ENCODE data around the gene PM20D1. TPM values are rescaled to one million over a fixed set of nuclear protein-coding genes. Genes with fewer than 3 reads are reported as not detected.
A peak's percentile ranks its signal among the peaks of the same experiment; 100 is the strongest.
"Not testable (repeated sequence)": the region's sequence is repeated elsewhere in the genome, so short reads cannot be mapped to it uniquely, and the experiment has no call there.

PM20D1 gene, protein sequence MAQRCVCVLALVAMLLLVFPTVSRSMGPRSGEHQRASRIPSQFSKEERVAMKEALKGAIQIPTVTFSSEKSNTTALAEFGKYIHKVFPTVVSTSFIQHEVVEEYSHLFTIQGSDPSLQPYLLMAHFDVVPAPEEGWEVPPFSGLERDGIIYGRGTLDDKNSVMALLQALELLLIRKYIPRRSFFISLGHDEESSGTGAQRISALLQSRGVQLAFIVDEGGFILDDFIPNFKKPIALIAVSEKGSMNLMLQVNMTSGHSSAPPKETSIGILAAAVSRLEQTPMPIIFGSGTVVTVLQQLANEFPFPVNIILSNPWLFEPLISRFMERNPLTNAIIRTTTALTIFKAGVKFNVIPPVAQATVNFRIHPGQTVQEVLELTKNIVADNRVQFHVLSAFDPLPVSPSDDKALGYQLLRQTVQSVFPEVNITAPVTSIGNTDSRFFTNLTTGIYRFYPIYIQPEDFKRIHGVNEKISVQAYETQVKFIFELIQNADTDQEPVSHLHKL
- total RNA-seq = 0.42 TPM

DNA sequence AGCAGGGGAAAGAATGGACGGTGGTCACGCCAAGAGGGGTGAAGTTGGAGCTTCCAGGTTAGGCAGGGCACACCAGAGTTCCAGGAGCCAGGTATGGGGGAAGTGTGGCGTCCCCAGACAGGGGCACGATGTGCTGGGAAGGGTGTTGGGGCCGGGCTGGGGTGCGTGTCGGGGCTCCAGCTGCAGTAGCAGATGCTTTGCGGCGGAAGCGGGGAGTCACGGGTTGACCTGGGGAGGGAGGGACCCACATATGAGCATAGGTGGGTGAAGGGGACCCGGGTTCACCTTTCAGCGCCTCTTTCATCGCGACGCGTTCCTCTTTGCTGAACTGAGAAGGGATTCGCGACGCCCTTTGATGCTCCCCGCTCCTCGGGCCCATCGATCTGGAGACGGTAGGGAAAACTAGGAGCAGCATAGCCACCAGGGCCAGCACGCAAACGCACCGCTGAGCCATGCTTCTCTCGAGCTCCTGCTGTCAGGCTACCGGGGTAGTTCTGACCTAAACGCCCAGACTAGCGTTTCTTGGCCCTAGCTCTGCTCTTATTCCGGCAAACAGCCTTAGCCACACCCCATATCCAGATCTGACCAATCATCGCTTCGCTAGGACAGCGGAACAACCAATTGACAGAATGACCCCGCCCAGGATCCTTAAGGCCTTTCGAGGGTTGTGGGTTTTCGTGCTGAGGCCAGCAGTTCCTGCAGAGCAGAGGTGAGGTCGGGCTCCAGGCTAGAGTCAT, at the start of gene PM20D1:
Gene PM20D1, minus strand, starts transcription at position 514 of the 737 bp plus-strand sequence. Its CDS starts 60 bp downstream, at position 454.
- H3K27me3 ChIP-seq (ENCODE audit: insufficient read depth, low read length) = no peaks in the 10 kb centered on the region
- peaks cover 13% of the 10 kb centered on the region for H3K4me1 ChIP-seq (ENCODE audit: insufficient read depth, low read length)
- no peaks in the 10 kb centered on the region for H3K9me3 ChIP-seq (ENCODE audit: low read depth, low read length)
- H3K4me3 ChIP-seq (ENCODE audit: low read length) = peak within 1 kb of the TSS; percentile 42

DNA sequence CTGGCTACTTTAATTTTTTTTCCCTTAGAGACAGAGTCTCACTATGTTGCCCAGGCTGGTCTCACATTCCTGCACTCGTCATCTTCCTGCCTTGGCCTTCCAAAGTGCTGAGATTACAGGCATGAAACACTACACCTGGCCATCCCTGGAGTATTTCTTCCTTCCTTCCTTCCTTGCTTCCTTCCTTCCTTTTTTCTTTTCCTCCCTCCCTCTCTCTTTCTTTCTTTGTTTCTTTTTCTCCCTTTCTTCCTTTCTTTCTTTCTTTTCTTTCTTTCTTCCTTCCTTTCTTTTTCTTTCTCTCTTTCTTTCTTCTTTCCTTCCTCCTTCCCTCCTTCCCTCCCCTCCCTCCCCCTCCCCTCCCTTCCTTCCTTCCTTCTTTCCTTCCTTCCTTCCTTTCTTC, 46.4 kb upstream of the PM20D1 start:
- Histone ChIP-seq H3K4me1 (ENCODE audit: insufficient read depth, low read length) (peaks cover 4% of the 10 kb centered on the region), H3K4me3 (ENCODE audit: low read length) (no peak overlapping the region), H3K9me3 (ENCODE audit: low read depth, low read length) (no peaks in the 10 kb centered on the region), H3K27me3 (ENCODE audit: insufficient read depth, low read length) (no peaks in the 10 kb centered on the region)

DNA sequence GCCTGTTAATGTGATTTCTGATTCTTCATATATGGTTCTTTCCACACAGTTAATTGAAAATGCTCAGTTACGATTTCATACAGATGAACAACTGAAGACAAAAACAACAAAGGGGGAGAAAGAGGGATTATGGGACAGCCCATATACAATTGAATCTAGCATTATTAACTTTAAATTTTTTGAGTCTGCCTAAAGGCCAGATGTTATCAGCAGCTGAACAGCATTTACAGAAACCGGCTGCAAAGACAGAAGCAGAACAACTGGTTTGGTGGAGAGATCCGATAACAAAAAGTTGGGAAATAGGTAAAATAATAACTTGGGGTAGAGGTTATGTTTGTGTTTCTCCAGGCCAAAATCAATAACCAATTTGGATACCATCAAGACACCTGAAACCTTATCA, 44.2 kb upstream of the PM20D1 start:
- H3K4me3 ChIP-seq (ENCODE audit: low read length); H3K9me3 ChIP-seq (ENCODE audit: low read depth, low read length); H3K27me3 ChIP-seq (ENCODE audit: insufficient read depth, low read length); H3K4me1 ChIP-seq (ENCODE audit: insufficient read depth, low read length): not testable (repeated sequence)

DNA sequence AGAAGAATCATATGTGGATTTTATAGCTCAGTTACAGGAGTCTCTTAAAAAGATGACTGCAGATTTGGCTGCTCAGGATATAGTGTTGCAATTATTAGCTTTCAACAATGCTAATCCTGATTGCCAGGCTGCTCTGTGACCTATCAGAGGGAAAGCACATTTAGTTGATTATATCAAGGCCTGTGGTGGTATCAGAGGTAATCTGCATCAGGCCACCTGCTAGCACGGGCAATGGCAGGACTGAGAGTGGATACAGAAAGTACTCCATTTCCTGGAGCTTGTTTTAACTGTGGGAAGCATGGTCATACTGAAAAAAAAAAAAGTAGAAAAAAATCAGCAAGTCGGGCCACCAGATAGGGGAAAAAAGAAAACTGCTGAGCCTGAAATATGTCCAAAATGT, 42.2 kb upstream of the PM20D1 start:
- H3K4me3 ChIP-seq (ENCODE audit: low read length); H3K9me3 ChIP-seq (ENCODE audit: low read depth, low read length); H3K27me3 ChIP-seq (ENCODE audit: insufficient read depth, low read length); H3K4me1 ChIP-seq (ENCODE audit: insufficient read depth, low read length): not testable (repeated sequence)

DNA sequence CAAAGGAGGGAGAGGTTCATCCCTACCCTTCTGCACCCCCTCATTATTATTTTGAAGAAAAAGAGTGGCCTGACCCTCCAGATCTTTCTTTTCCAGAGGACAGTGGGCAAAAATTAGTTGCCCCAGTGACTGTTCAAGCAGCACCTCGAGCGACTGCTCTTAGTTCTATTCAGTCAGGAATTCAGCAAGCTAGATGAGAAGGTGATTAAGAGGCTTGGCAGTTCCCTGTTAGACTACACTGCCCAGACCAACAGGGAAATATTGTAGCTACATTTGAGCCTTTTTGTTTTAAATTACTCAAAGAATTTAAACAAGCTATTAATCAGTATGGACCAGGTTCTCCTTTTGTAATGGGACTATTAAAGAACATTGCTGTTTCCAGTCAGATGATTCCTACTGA, 41.5 kb upstream of the PM20D1 start:
- H3K4me3 ChIP-seq (ENCODE audit: low read length); H3K4me1 ChIP-seq (ENCODE audit: insufficient read depth, low read length); H3K9me3 ChIP-seq (ENCODE audit: low read depth, low read length); H3K27me3 ChIP-seq (ENCODE audit: insufficient read depth, low read length): not testable (repeated sequence)

DNA sequence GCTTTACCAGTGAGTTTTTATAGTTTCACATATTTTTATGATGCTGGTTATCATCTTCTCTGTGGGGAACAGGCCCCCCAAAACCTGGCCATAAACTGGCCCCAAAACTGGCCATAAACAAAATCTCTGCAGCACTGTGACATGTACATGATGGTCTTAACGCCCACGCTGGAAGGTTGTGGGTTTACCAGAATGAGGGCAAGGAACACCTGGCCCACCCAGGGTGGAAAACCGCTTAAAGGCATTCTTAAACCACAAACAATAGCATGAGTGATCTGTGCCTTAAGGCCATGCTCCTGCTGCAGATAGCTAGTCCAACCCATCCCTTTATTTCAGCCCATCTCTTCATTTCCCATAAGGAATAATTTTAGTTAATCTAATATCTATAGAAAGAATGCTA, 40.7 kb upstream of the PM20D1 start:
- not testable (repeated sequence) for H3K4me1 ChIP-seq (ENCODE audit: insufficient read depth, low read length); H3K4me3 ChIP-seq (ENCODE audit: low read length); H3K27me3 ChIP-seq (ENCODE audit: insufficient read depth, low read length); H3K9me3 ChIP-seq (ENCODE audit: low read depth, low read length)

DNA sequence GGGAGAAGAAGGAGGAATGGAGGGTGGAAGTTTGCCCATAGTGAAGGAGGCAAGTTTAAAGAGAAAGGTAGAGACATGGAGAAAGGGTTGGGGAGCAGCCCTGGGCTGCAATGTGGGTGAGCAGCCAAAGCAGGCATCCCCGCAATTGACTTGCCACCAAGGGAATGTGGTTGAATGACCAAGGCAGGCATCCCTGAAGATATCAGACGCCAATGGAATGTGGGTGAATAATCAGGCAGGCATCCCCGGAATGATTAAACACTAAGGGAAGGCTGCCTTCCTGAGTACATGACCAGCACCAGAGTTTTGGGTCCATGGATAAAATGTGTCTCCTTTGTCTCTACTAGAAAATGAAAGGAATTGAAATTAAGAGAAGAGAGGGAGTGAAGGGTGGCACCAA, 39.8 kb upstream of the PM20D1 start:
- not testable (repeated sequence) for H3K27me3 ChIP-seq (ENCODE audit: insufficient read depth, low read length); H3K4me3 ChIP-seq (ENCODE audit: low read length); H3K9me3 ChIP-seq (ENCODE audit: low read depth, low read length); H3K4me1 ChIP-seq (ENCODE audit: insufficient read depth, low read length)

DNA sequence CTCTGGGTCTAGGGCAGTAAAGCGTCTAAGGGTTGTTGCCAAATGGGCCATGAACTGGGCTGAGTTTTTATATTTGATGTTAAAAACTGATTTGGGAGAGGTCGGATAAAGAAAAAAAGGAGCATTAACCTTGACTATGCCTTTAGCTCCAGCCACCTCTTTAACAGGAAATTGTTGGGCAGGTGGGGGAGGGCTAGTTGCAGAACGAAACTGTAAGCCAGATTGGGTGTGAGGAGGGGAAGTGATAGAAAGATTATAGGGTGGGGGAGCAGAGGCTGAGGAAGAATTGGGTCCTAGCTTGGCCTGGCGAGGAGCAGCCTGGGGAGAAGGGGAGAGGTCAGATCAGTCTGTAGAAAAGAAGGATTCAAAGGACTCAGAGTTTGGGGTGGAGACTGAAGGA, 39.1 kb upstream of the PM20D1 start:
- H3K9me3 ChIP-seq (ENCODE audit: low read depth, low read length); H3K27me3 ChIP-seq (ENCODE audit: insufficient read depth, low read length); H3K4me3 ChIP-seq (ENCODE audit: low read length); H3K4me1 ChIP-seq (ENCODE audit: insufficient read depth, low read length): not testable (repeated sequence)

DNA sequence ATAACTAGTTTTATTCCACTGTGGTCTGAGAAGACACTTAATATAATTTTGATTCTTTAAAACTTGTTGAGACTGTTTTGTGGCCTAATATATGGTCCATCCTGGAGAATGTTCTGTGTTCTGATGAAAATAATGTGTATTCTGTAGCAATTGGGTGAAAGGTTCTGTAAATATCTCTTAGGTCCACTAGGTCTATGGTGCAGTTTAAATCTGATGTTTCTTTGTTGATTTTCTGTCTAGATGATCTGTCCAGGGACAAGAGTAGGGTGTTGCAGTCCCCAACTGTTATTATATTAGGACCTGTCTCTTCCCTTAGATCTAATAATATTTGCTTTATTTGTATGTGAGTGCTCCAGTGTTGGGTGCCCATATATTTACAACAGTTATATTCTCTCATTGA, 33.9 kb upstream of the PM20D1 start:
- no peak overlapping the region for H3K4me3 ChIP-seq (ENCODE audit: low read length)
- no peaks in the 10 kb centered on the region for H3K4me1 ChIP-seq (ENCODE audit: insufficient read depth, low read length)
- peaks cover 23% of the 10 kb centered on the region for H3K27me3 ChIP-seq (ENCODE audit: insufficient read depth, low read length)

DNA sequence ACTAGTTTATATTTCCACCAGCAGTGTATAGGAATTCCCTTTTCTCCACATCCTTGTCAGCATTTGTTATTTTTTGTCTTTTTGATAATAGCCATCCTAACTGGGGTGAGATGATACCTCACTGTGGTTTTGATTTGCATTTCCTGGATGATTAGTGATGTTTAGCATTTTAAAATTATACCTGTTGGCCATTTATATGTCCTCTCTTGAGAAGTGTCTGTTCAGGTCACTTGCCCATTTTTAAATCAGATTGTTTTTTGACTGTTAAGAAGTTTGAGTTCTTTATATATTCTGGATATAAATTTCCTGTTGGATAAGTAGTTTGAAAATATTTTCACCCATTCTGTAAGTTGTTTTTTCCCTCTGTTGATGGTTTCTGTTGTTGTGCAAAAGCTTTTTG, 31.0 kb upstream of the PM20D1 start:
- H3K27me3 ChIP-seq (ENCODE audit: insufficient read depth, low read length) = peaks cover 38% of the 10 kb centered on the region
- no peaks in the 10 kb centered on the region for H3K4me1 ChIP-seq (ENCODE audit: insufficient read depth, low read length)
- no peak overlapping the region for H3K4me3 ChIP-seq (ENCODE audit: low read length)
- peaks cover 5% of the 10 kb centered on the region for H3K9me3 ChIP-seq (ENCODE audit: low read depth, low read length)

More for the DNA sequence above, 33.9 kb upstream of the PM20D1 start:
- no peaks in the 10 kb centered on the region for H3K9me3 ChIP-seq (ENCODE audit: low read depth, low read length)

DNA sequence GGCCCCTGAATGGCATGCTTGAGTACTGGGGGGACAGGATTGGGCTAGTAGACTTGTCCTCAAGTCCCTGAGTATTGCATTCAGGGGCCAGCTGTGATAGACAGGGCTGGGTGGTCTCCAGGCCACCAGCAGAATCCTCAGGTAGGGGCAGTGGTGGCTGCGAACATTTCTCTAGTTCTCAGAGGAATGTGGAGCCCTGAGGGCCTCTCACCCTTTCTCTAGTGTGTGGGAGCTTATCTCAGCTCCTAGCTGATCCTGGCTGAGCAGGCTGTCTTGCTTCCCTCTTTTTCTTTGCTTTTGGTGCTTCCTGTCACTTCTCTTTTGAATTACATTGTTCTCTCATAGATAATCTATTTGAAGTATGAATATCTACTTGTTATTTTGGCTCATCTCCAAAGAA, 30.0 kb upstream of the PM20D1 start:
- Histone ChIP-seq H3K27me3 (ENCODE audit: insufficient read depth, low read length) (peaks cover 38% of the 10 kb centered on the region), H3K4me1 (ENCODE audit: insufficient read depth, low read length) (no peaks in the 10 kb centered on the region), H3K9me3 (ENCODE audit: low read depth, low read length) (peaks cover 5% of the 10 kb centered on the region), H3K4me3 (ENCODE audit: low read length) (no peak overlapping the region)

DNA sequence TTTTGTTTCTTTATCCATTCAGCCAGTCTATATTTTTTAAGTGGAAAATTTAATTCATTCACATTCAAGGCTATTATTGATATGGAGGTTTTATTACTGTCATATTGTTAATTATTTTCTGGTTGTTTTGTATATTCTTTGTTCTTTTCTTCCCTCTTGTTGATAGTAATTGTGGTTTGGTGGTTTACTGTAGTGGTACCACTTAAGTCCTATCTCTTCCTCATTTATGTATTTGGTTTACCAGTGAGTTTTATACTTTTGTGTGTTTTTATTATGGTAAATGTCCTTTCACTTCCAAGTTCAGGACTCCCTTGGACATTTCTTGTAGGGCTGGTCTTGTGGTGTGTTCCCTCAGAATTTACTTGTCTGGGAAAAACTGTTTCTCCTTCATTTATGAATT, 28.1 kb upstream of the PM20D1 start:
- H3K9me3 ChIP-seq (ENCODE audit: low read depth, low read length) = peaks cover 5% of the 10 kb centered on the region
- H3K4me3 ChIP-seq (ENCODE audit: low read length) = no peak overlapping the region
- H3K27me3 ChIP-seq (ENCODE audit: insufficient read depth, low read length) = peaks cover 38% of the 10 kb centered on the region
- H3K4me1 ChIP-seq (ENCODE audit: insufficient read depth, low read length) = no peaks in the 10 kb centered on the region

DNA sequence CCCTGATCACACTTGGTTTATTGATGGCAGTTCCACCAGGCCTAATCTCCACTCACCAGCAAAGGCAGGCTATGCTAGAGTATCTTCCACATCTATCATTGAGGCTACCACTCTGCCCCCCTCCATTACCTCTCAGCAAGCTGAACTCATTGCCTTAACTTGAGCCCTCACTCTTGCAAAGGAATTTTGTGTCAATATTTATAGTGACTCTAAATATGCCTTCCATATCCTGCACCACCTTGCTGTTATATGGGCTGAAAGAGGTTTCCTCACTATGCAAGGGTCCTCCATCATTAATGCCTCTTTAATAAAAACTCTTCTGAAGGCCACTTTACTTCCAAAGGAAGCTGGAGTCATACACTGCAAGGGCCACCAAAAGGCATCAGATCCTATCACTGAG, 23.2 kb upstream of the PM20D1 start:
- H3K4me3 ChIP-seq (ENCODE audit: low read length); H3K4me1 ChIP-seq (ENCODE audit: insufficient read depth, low read length); H3K9me3 ChIP-seq (ENCODE audit: low read depth, low read length): not testable (repeated sequence)
- peaks cover 11% of the 10 kb centered on the region for H3K27me3 ChIP-seq (ENCODE audit: insufficient read depth, low read length)

DNA sequence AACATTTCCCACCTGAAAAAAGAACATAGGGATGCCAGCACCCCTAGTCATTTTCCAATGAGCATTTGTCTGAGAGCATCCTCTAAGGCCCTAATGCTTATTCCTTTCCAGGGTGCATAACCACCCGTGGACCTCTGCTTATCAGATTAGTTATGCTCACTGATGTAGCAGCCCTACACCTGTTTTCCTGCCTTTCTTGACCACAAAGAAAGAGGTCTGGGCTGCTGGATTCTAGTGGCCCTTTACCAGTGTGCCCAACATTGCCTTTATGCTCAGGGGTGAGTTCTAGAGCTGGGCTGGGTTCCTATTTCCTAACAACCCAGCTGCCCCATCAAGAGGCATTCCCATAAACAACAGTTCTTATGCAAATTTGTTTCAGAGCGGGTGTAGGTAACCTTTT, 20.3 kb upstream of the PM20D1 start:
- no peaks in the 10 kb centered on the region for H3K27me3 ChIP-seq (ENCODE audit: insufficient read depth, low read length)
- no peaks in the 10 kb centered on the region for H3K9me3 ChIP-seq (ENCODE audit: low read depth, low read length)
- H3K4me1 ChIP-seq (ENCODE audit: insufficient read depth, low read length) = no peaks in the 10 kb centered on the region
- no peak overlapping the region for H3K4me3 ChIP-seq (ENCODE audit: low read length)

DNA sequence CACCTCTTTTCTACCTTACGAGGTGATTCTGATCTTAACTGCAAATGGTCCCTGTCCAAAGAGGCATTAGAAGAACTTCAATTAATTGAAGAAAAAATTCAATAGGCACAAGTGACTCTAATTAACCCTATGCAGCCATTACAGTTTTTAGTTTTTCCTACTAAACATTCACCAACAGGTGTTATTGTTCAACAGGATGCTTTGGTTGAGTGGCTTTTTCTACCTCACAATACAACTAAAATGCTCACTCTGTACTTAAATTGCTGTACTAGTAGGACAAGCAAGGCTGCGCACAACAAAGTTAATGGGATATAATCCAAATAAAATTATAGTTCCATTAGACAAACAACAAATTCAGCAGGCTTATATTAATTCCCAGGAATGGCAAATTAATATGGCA, 11.6 kb upstream of the PM20D1 start:
- peaks cover 7% of the 10 kb centered on the region for H3K27me3 ChIP-seq (ENCODE audit: insufficient read depth, low read length)
- H3K4me1 ChIP-seq (ENCODE audit: insufficient read depth, low read length) = no peaks in the 10 kb centered on the region
- peaks cover 3% of the 10 kb centered on the region for H3K9me3 ChIP-seq (ENCODE audit: low read depth, low read length)
- H3K4me3 ChIP-seq (ENCODE audit: low read length) = no peak overlapping the region

Measured in mononuclear cell (primary cell).